NCI-H446 (cell line): ENCODE data around the gene MAN2C1.
"Not testable (repeated sequence)": the region's sequence is repeated elsewhere in the genome, so short reads cannot be mapped to it uniquely, and the experiment has no call there.

ENCODE experiments used
- DNase-seq, 2 experiments: peaks; one replicate each; lab custom pipeline; 2025; lab: John Stamatoyannopoulos, UW

MAN2C1 gene

DNA sequence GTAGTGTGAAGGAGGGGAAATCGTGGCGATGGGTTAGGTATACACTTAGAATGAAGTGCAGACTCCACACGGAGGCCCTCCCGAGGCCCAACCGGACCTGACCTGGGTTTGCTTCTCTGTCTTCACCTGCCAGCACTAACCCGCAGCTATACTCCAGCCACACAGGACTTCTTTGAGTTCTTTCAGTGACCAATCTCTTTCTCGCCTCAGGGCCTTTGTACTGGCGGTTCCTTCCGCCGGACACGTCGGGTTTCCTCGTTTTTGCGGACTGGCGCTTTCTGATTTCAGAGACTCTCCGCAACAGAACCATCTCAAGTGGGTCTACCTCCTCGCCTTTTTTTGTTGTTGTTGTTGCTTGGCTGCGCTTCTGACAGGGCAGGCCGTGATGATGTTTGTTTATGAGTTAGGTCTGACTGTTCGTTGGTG lies 21.6 kb downstream of the MAN2C1 start, which contains the start of gene NEIL1:
NEIL1 (plus strand) TSS at position 244 of the 426 bp plus-strand sequence. CDS start 1,867 bp downstream, outside the sequence.
- DNase-seq = no peak

DNA sequence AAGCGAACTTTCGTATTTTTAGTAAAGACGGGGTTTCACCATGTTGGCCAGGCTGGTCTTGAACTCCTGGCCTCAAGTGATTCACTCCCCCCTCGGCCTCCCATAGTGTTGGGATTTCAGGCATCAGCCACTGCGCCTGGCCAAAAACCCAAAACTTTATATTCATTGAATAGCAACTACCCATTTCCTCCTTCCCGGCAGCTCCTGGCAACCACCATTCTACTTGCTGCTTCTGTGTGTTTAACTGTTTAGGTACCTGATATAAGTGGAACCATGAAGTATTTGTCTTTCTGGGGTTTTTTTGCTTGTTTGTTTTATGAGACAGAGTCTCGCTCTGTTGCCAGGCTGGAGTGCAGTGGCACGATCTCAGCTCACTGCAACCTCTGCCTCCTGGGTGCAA lies 24.5 kb downstream of the MAN2C1 start:
- not testable (repeated sequence) for DNase-seq

DNA sequence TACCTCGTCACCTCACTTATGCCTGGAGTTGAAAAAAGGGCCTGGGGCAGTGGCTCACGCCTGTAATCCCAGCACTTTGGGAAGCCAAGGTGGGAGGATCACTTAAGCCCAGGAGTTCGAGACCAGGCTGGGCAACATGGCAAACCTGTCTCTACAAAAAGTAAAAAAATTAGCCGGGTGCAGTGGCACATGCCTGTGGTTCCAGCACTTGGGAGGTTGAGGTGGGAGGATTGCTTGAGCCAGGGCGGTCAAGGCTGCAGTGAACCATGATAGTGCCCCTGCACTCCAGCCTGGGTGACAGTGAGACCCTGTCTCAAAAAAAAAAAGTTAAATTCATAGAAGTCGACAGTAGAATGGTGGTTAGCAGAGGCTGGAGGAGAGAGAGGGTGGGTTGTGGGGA lies 26.2 kb downstream of the MAN2C1 start:
- DNase-seq = no peak

DNA sequence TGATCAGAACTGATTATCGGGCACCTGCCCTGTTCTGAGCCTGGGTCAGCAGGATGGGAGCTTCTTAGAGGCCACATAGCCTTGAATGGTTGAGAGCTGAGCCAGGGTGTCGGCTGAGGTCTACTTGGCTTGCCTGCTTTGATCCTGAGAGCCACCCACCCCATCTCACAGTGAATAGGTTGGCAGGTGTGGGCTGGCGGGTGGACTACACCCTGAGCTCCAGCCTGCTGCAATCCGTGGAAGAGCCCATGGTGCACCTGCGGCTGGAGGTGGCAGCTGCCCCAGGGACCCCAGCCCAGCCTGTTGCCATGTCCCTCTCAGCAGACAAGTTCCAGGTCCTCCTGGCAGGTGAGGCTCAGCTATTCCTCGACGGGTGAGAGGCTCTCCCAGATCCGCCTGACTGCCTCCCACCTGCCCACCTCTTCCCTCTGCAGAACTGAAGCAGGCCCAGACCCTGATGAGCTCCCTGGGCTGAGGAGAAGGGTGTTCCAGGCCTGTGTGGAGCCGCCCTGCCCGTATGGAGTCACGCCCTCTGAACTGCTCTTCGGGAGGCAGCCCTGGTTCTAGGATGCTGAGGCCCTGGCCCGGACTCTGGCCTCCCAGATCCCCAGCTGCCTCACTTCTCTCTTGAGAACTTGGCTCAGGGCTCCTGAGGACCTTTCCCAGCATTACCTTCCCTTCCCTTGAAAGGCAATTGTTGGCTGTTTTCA lies 28.7 kb downstream of the MAN2C1 start:
- DNase-seq = no peak

- no peak for DNase-seq
Measured at GRCh38 chr15:75338661-75339240, 29.7 kb downstream of the MAN2C1 start.

- DNase-seq = peak; percentile 86 to 96
Measured at GRCh38 chr15:75335705-75336355, 32.6 kb downstream of the MAN2C1 start, which contains the start of gene COMMD4. Gene COMMD4 (plus strand): TSS chr15:75336063. CDS start chr15:75336090, 27 bp downstream.

GRCh38 chr15:75335313-75335704 lies 33.1 kb downstream of the MAN2C1 start:
- DNase-seq = no peak

DNA sequence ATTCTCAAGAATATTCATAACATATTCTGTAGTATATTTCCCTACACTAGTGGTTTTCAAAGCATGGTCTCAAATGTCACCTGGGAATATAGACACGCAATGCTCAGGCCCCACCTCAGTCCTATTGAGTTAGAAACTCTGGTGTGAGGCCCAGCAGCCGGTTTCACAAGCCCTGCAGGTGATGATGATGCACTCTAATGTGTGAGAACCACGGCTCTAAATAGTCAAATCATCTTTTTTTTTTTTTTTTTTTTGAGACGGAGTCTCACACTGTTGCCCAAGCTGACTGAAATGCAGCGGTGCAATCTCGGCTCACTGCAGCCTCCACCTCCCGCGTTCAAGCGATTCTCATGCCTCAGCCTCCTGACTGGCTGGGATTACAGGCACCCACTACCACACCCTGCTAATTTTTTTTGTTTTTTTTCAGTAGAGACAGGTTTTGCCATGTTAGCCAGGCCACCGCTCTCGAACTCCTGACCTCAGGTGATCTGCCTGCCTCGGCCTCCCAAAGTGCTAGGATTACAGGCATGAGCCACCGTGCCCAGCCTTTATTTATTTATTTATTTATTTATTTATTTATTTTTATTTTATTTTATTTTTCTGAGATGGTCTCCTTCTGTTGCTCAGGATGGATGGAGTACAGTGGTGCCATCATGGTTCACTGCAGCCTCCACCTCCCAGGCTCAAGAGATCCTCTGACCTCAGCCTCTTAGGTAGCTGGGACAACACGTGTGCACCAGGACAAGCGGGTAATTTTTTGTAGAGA lies 34.6 kb downstream of the MAN2C1 start:
- DNase-seq = not testable (repeated sequence)

DNA sequence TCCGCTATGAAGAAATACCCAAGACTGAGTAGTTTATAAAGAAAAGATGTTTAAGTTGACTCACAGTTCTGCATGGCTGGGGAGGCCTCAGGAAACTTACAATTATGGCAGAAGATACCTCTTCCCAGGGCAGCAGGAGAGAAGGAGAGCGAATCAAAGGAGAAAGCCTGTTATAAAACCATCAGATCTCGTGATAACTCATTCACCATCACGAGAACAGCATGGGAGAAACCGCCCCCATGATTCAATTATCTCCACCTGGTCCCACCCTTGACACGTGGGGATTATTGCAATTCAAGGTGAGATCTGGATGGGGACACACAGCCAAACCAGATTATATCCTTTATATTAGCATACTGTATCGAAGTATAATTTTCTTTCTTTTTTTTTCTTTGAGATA lies 36.3 kb downstream of the MAN2C1 start:
- not testable (repeated sequence) for DNase-seq

DNA sequence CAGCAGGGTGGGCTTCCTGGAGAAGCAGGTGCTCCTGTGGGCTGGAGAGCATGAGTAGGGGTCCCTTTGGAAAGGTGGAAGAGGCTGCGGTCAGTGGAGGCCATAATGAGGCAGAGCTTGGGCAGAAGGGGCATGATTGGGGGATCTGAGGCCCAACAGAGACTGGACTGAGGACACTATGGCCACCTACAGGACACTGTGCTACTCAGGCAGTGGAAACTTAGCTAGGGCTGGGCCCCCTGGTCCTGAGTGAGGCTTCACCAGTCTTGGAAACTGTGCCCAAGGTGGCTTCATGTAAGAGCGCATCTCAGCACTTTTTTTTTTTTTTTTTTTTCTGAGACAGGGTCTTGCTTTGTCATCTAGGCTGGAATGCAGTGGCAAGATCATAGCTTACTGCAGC lies 38.8 kb downstream of the MAN2C1 start:
- DNase-seq = no peak

GRCh38 chr15:75328493-75329314 lies 39.7 kb downstream of the MAN2C1 start:
- no peak for DNase-seq

DNA sequence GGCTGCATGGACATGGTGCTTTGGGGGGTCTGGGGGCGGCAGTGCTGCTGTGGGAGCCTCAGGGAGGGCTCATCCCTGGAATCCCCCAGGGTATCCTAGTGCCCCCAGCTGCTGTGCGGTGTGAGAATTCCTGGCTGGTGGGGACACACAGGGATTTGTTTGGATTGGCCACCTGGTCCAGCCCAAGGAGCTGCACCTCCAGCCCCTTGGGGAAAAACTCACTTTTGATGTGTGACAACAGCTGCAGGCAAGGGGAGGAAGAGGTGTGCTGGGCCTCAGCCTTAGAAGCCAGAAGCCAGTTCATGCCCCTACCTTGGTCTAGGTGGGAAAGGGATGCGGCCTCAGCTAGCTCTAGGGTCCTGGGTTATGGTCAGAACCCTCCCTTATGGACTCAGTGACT lies 40.9 kb downstream of the MAN2C1 start:
- DNase-seq = no peak

GRCh38 chr15:75327005-75327404 lies 41.4 kb downstream of the MAN2C1 start:
- no peak for DNase-seq

DNA sequence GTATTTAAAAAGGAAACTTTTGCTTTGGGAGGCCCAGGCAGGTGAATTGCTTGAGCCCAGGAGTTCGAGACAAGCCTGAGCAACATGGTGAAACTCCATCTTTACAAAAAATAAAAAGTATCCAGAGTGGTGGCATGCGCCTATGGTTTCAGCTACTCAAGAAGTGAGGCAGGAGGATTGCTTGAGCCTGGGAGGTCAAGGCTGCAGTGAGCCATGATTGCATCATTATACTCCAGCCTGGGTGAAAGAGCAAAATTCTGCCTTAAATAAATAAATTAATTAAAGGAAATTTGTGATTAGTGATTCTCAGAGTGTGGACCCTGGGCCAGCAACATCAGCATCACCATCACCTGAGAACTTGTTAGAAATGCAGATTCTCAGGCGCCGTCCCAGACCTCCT lies 42.5 kb downstream of the MAN2C1 start:
- no peak for DNase-seq

- no peak for DNase-seq
Measured at GRCh38 chr15:75321711-75322110, 46.7 kb downstream of the MAN2C1 start.

DNA sequence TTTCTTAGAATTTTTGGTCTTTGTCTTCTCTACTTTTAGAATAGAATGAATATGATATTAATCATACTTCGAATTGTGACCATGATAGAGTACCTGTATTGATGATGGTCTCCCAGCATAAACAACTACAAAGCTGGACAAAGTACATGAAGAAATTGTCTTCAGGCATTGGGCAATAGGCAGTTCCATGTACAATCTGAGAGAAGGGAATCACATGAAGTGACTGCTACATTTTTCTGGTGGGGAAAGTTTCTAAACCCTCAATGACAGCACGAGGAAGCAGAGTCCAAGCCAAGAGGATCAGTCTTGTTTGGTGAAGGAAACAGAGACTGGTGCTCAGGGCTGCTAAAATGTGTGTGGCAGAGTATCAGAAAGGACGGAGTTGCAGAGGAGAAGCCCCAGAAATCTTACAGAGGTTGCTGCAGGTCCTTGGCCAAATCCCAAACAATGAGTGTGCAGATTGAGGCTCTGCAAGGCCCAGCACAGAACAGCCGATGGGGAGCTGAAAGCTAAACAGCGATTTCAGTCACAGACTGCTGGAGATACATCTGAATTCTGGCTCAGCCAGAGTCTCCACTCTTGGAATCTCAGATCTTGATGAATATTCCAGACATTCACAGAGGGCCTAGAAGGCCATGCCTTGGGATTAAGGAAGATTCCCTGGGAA lies 49.0 kb downstream of the MAN2C1 start:
- not testable (repeated sequence) for DNase-seq

DNA sequence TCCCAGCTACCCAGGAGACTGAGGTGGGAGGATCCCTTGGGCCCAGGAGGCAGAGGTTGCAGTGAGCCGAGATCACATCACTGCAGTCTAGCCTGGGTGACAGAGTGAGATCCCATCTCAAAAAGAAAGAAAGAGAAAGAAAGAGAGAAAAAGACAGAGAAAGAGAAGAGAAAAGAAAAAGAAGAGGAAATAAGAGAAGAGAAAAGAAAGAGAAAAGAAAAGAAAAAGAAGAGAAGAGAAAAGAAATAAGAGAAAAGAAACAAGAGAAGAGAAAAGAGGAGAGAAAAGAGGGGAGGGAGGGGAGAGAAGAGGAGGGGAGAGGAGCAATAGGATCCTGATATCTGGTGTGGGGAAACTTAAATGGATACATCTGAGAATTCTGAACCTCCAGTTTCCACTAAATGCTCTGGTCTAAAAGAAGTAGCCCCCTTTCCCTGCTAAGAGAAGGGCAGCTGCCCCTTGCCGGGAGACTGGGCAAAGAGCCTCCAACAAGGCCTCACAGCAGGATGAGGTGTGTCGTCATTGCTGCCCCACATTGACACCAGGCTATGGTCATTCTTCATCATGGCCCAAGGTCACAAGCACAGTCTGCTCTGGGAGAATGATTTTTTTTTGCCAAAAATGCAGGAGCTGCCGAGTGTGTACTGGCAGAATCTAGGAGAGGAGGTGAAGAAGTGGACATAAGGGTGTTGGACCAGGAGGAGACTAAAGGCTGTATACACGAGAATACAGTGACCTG lies 53.7 kb downstream of the MAN2C1 start:
- no peak for DNase-seq

GRCh38 chr15:75313116-75313845 lies 55.1 kb downstream of the MAN2C1 start:
- DNase-seq = no peak

DNA sequence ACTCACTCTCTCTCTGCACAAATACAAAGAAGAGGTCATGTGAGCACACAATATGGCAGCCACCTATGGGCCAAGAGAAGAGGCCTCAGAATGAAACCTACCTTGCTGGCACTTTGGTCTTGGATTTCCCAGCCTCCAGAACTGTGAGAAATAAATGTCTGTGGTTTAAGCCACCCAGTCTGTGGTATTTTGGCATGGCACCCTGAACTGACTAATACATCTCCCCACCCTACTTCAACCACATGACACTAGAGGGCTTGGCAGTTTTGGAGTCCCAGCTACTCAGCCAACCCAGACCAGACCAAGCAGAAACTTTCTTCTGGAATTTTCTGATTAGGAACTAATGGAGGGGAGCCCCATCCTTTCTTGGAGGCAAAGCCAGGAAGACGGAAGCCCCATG lies 55.9 kb downstream of the MAN2C1 start:
- not testable (repeated sequence) for DNase-seq
